ENCODE data around the gene CTSW. TPM values are rescaled to one million over a fixed set of nuclear protein-coding genes. Genes with fewer than 3 reads are reported as not detected.
A peak's percentile ranks its signal among the peaks of the same experiment; 100 is the strongest.

Gene CTSW
- total RNA-seq, 1 donor = not detected

- H3K36me3 ChIP-seq (ENCODE audit: insufficient read depth, low read length) = peaks cover 58% of the 10 kb centered on the region
- H3K27ac ChIP-seq (ENCODE audit: low read depth, low read length) = peak overlapping the region; percentile 6
- H3K27me3 ChIP-seq (ENCODE audit: insufficient read depth, low read length) = no peaks in the 10 kb centered on the region
- no peak overlapping the region for H3K4me2 ChIP-seq (ENCODE audit: insufficient read depth, low read length)
- H3K4me3 ChIP-seq (ENCODE audit: insufficient read depth, low read length) = no peak overlapping the region
- peaks cover 51% of the 10 kb centered on the region for H4K20me1 ChIP-seq (ENCODE audit: insufficient read depth, low read length)
- H3K79me2 ChIP-seq (ENCODE audit: insufficient read depth, low read length) = peaks cover 51% of the 10 kb centered on the region
- no peak for TF ChIP-seq CTCF (IDR thresholded peaks at IDR 0.05; ENCODE audit: extremely low read depth, low read depth, low read length)
- H3K9me3 ChIP-seq (ENCODE audit: low read depth, low read length) = no peaks in the 10 kb centered on the region
- H2AFZ ChIP-seq (ENCODE audit: low read length) = no peak overlapping the region
- peaks cover 23% of the 10 kb centered on the region for H3K4me1 ChIP-seq (ENCODE audit: insufficient read depth, low read length)
- DNase-seq (ENCODE audit: insufficient read length, low spot score, missing footprints) = peak; percentile 54
These were observed 25.5 kb upstream of the CTSW start for GRCh38 chr11:65854161-65854592.

- TF ChIP-seq CTCF (IDR thresholded peaks at IDR 0.05; ENCODE audit: extremely low read depth, low read depth, low read length) = no peak
- H3K36me3 ChIP-seq (ENCODE audit: insufficient read depth, low read length) = peaks cover 58% of the 10 kb centered on the region
- no peak overlapping the region for H2AFZ ChIP-seq (ENCODE audit: low read length)
- peaks cover 51% of the 10 kb centered on the region for H4K20me1 ChIP-seq (ENCODE audit: insufficient read depth, low read length)
- H3K4me2 ChIP-seq (ENCODE audit: insufficient read depth, low read length) = peak overlapping the region; percentile 98
- DNase-seq (ENCODE audit: insufficient read length, low spot score, missing footprints) = peak; percentile 45
- H3K4me1 ChIP-seq (ENCODE audit: insufficient read depth, low read length) = peaks cover 33% of the 10 kb centered on the region
- peaks cover 51% of the 10 kb centered on the region for H3K79me2 ChIP-seq (ENCODE audit: insufficient read depth, low read length)
- H3K9me3 ChIP-seq (ENCODE audit: low read depth, low read length) = no peaks in the 10 kb centered on the region
- no peak overlapping the region for H3K4me3 ChIP-seq (ENCODE audit: insufficient read depth, low read length)
- no peaks in the 10 kb centered on the region for H3K27me3 ChIP-seq (ENCODE audit: insufficient read depth, low read length)
- no peak overlapping the region for H3K27ac ChIP-seq (ENCODE audit: low read depth, low read length)
These were observed 24.5 kb upstream of the CTSW start for GRCh38 chr11:65854852-65855837.

GRCh38 chr11:65855927-65856363 lies 23.7 kb upstream of the CTSW start:
- peak overlapping the region; percentile 99 for H3K4me3 ChIP-seq (ENCODE audit: insufficient read depth, low read length)
- no peak for TF ChIP-seq CTCF (IDR thresholded peaks at IDR 0.05; ENCODE audit: extremely low read depth, low read depth, low read length)
- DNase-seq (ENCODE audit: insufficient read length, low spot score, missing footprints) = no peak
- peaks cover 51% of the 10 kb centered on the region for H4K20me1 ChIP-seq (ENCODE audit: insufficient read depth, low read length)
- peaks cover 33% of the 10 kb centered on the region for H3K4me1 ChIP-seq (ENCODE audit: insufficient read depth, low read length)
- H3K79me2 ChIP-seq (ENCODE audit: insufficient read depth, low read length) = peaks cover 55% of the 10 kb centered on the region
- H3K27ac ChIP-seq (ENCODE audit: low read depth, low read length) = peak overlapping the region; percentile 40
- no peaks in the 10 kb centered on the region for H3K27me3 ChIP-seq (ENCODE audit: insufficient read depth, low read length)
- peaks cover 56% of the 10 kb centered on the region for H3K36me3 ChIP-seq (ENCODE audit: insufficient read depth, low read length)
- H2AFZ ChIP-seq (ENCODE audit: low read length) = no peak overlapping the region
- peak overlapping the region; percentile 98 for H3K4me2 ChIP-seq (ENCODE audit: insufficient read depth, low read length)
- H3K9me3 ChIP-seq (ENCODE audit: low read depth, low read length) = no peaks in the 10 kb centered on the region

Data from osteoblast (primary cell).